Fibroblast of lung (primary cell): ENCODE data around the gene PRDX6.

ENCODE experiments used
- CTCF ChIP-seq, 2 donors: IDR thresholded peaks in 1 of 2; conservative IDR thresholded peaks in 1 of 2; 1 replicate in 1 of 2; 2 replicates in 1 of 2; pipeline ENCODE4 v1.5.1; 2011 to 2012; ENCODE audit warnings: low read length in 2 of 2, control low read depth in 1 of 2, inconsistent platforms in 1 of 2, low read depth in 1 of 2, mild to moderate bottlenecking in 1 of 2
- EZH2 ChIP-seq: IDR thresholded peaks from 2 replicates; pipeline ENCODE4 v1.5.1; 2012; ENCODE audit warnings: low read length, control low read depth, mild to moderate bottlenecking; ENCODE audit errors: missing control alignments

- TF ChIP-seq CTCF (conservative IDR thresholded peaks at IDR 0.05 in 1 of 2, IDR thresholded peaks at IDR 0.05 in 1 of 2; ENCODE audit: low read depth in 1 of 2, low read length in 2 of 2) = peak; percentile 58 to 75
- no peak for TF ChIP-seq EZH2
These were observed 47.4 kb upstream of the PRDX6 start for GRCh38 chr1:173429471-173430402.
